ENCODE measurements around the gene BTBD9. TPM values are rescaled to one million over a fixed set of nuclear protein-coding genes. Genes with fewer than 3 reads are reported as not detected.

Gene BTBD9
- total and polyA plus RNA-seq, 2 experiments from 2014 or later = 8.4 to 10.1 TPM

DNA sequence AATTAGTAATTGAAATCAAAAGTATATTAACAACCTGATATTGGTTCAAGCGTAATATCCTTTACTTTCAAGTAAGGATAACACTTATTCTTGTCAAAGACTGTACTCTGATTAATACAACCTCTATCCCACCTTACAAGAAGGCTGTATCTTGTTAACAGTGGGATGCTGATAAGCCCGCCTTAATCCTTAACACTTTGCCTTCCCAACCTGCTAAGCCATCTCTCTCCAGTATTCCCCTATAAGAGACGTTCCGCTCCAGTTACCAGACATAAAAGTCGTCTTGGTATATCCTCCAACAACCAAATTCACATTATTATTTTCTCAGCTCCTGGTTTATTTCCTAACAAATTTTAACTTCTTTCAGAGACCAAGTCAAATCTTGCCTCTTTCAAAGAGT lies 2.0 kb downstream of the BTBD9 start:
- H3K4me3 ChIP-seq = no peak overlapping the region
- H3K27me3 ChIP-seq = peaks cover 16% of the 10 kb centered on the region
- TF ChIP-seq, protein P1, sequence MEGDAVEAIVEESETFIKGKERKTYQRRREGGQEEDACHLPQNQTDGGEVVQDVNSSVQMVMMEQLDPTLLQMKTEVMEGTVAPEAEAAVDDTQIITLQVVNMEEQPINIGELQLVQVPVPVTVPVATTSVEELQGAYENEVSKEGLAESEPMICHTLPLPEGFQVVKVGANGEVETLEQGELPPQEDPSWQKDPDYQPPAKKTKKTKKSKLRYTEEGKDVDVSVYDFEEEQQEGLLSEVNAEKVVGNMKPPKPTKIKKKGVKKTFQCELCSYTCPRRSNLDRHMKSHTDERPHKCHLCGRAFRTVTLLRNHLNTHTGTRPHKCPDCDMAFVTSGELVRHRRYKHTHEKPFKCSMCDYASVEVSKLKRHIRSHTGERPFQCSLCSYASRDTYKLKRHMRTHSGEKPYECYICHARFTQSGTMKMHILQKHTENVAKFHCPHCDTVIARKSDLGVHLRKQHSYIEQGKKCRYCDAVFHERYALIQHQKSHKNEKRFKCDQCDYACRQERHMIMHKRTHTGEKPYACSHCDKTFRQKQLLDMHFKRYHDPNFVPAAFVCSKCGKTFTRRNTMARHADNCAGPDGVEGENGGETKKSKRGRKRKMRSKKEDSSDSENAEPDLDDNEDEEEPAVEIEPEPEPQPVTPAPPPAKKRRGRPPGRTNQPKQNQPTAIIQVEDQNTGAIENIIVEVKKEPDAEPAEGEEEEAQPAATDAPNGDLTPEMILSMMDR (IDR thresholded peaks at IDR 0.05; ENCODE audit: low read depth, low read length) = no peak
- no peaks in the 10 kb centered on the region for H3K36me3 ChIP-seq
- H3K27ac ChIP-seq = no peak overlapping the region
- H3K4me1 ChIP-seq (ENCODE audit: low read depth) = peaks cover 8% of the 10 kb centered on the region
- no peak for DNase-seq (ENCODE audit: low read depth in 1 of 2, low spot score in 1 of 2)
- H3K9me3 ChIP-seq (ENCODE audit: low read depth) = no peaks in the 10 kb centered on the region

DNA sequence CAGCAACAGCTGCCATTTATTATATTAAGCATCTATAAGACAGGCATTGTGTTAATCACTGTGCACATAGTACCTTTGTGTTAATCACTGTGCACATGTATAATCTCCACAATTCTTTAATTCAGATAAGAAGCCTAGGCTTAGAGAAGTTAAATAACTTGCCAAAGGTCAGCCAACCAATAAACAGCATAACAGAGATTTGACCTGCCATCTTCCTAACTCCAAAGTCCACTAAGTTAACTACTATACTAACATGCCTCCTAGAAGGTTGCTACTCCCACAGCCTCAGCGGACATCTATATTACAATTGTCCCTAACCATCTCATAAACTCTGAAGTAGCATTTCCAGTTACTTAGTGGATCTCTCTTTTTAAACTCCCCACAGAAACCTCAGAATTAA lies 3.7 kb downstream of the BTBD9 start:
- no peak overlapping the region for H3K27ac ChIP-seq
- H3K27me3 ChIP-seq = peaks cover 16% of the 10 kb centered on the region
- no peak overlapping the region for H3K4me3 ChIP-seq
- DNase-seq (ENCODE audit: low read depth in 1 of 2, low spot score in 1 of 2) = no peak
- H3K4me1 ChIP-seq (ENCODE audit: low read depth) = peaks cover 8% of the 10 kb centered on the region
- TF ChIP-seq, protein P1 (IDR thresholded peaks at IDR 0.05; ENCODE audit: low read depth, low read length) = no peak
- H3K36me3 ChIP-seq = no peaks in the 10 kb centered on the region
- H3K9me3 ChIP-seq (ENCODE audit: low read depth) = no peaks in the 10 kb centered on the region

DNA sequence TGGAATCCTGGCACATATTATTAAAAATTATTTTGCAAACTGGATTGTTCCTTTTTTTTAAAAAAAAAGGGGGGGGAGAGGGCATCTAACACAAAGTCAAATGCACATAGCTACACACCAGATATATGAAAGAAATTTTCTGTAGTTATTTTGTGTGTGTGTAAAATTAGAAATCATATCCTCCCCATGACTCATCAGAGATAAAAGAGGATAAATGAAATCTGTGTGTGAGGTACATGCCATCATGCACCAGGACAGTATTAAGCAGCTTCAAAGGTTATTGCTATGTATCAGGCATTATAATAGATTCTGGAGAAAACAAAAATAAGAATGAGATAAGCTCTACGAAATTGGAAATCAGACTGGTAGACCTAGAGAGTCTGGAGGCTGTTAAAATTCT lies 5.2 kb downstream of the BTBD9 start:
- Histone ChIP-seq H3K9me3 (ENCODE audit: low read depth) (no peaks in the 10 kb centered on the region), H3K36me3 (no peaks in the 10 kb centered on the region), H3K27ac (no peak overlapping the region), H3K4me3 (no peak overlapping the region), H3K4me1 (ENCODE audit: low read depth) (peaks cover 8% of the 10 kb centered on the region), H3K27me3 (peaks cover 16% of the 10 kb centered on the region)
- TF ChIP-seq, protein P1 (IDR thresholded peaks at IDR 0.05; ENCODE audit: low read depth, low read length) = no peak
- DNase-seq (ENCODE audit: low read depth in 1 of 2, low spot score in 1 of 2) = peak in 1 of 2 donors; percentile 9

DNA sequence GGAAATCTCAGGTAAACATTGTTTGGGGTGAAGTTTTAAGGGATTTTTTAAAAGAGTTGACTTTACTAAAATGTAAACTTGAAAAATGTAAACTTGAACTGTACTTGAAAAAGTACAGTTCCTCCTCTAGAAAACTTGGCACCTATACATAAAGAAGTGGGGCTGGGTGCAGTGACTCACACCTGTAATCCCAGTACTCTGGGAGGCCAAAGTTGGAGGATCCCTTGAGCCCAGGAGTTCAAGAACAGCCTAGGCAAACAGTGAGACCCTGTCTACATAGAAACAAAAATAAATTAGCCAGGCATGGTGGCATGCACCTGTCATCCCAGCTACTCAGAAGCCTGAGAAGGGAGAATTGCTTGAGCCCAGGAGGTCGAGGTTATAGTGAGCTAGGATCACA lies 7.2 kb downstream of the BTBD9 start:
- no peak for DNase-seq (ENCODE audit: low read depth in 1 of 2, low spot score in 1 of 2)
- Histone ChIP-seq H3K4me1 (ENCODE audit: low read depth) (no peaks in the 10 kb centered on the region), H3K27me3 (peaks cover 16% of the 10 kb centered on the region), H3K27ac (no peak overlapping the region), H3K4me3 (no peak overlapping the region), H3K9me3 (ENCODE audit: low read depth) (no peaks in the 10 kb centered on the region), H3K36me3 (no peaks in the 10 kb centered on the region)
- TF ChIP-seq, protein P1 (IDR thresholded peaks at IDR 0.05; ENCODE audit: low read depth, low read length) = no peak

DNA sequence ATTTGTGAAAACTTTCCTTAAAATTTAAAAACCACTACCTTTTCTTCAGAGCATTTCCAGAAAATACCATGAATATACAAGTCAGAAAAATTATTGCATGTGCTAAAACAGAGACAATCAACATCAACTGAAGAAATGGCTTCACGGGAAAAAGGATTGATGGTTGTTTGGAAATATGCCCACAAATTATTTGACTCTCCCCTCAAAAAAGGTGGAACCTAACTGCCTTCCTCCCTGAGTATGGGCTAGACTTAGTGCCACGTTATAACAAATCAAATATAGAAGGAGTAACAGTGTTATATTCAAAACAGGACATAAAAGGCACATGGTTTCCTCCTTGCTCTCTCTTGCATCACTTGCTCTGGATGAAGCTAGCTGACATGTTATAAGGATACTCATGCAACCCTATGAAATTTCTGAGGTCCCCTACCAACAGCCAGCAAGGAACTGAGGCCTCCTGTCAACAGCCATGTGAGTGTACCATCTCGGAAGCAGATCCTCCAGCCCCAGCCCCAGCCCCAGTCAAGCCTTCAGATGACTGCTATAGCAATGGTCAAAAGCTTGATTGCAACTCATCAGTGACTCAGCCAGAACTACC lies 8.4 kb downstream of the BTBD9 start:
- TF ChIP-seq, protein P1 (IDR thresholded peaks at IDR 0.05; ENCODE audit: low read depth, low read length) = no peak
- H3K27ac ChIP-seq = no peak overlapping the region
- H3K36me3 ChIP-seq = no peaks in the 10 kb centered on the region
- no peaks in the 10 kb centered on the region for H3K9me3 ChIP-seq (ENCODE audit: low read depth)
- H3K4me3 ChIP-seq = no peak overlapping the region
- H3K27me3 ChIP-seq = peaks cover 16% of the 10 kb centered on the region
- H3K4me1 ChIP-seq (ENCODE audit: low read depth) = no peaks in the 10 kb centered on the region
- DNase-seq (ENCODE audit: low read depth in 1 of 2, low spot score in 1 of 2) = peak in 1 of 2 donors; percentile 7
